Measurements from ENCODE around the gene CTNNA2.

GRCh38 chr2:79638410-79638809 lies 125.6 kb downstream of the CTNNA2 start:
- no peak for TF ChIP-seq CTCF (IDR thresholded peaks at IDR 0.05)
- no peak for TF ChIP-seq POLR2AphosphoS5 (IDR thresholded peaks at IDR 0.05; ENCODE audit: low read depth, low read length)
- TF ChIP-seq SIN3A (IDR thresholded peaks at IDR 0.05; ENCODE audit: borderline replicate concordance, insufficient read depth, low read depth, low read length) = no peak

Data from Panc1 (cell line).